Mesenchymal stem cell (in vitro differentiated cells and primary cell): ENCODE measurements around the gene ATP10A.

Source experiments
- DNase-seq: peaks from one replicate; pipeline ENCODE4 v3.0.0-alpha.2; 2013
- H2AFZ ChIP-seq: one replicate; pipeline ENCODE4 v1.6.1; 2013; ENCODE audit warnings: low read depth, mild to moderate bottlenecking, control low read depth, inconsistent platforms, low read length, moderate library complexity
- H2AK5ac ChIP-seq: 2 replicates; pipeline ENCODE4 v1.6.1; 2013; ENCODE audit warnings: low read length, moderate library complexity, mild to moderate bottlenecking, inconsistent platforms; ENCODE audit not compliant: severe bottlenecking
- H2BK120ac ChIP-seq: one replicate; pipeline ENCODE4 v1.6.1; 2013; ENCODE audit warnings: low read depth, mild to moderate bottlenecking, inconsistent platforms, low read length, moderate library complexity
- H2BK12ac ChIP-seq, 2 experiments: one replicate each; pipeline ENCODE4 v1.6.1; 2013; ENCODE audit warnings: inconsistent platforms in 2 of 2, low read length in 2 of 2, mild to moderate bottlenecking in 2 of 2, moderate library complexity in 2 of 2, control low read depth in 1 of 2
- H2BK15ac ChIP-seq: one replicate; pipeline ENCODE4 v1.6.1; 2013; ENCODE audit warnings: mild to moderate bottlenecking, low read depth, inconsistent platforms; ENCODE audit not compliant: poor library complexity, severe bottlenecking
- H2BK5ac ChIP-seq: 2 replicates; pipeline ENCODE4 v1.6.1; 2013; ENCODE audit warnings: low read depth, mild to moderate bottlenecking, low read length, control low read depth, inconsistent platforms; ENCODE audit not compliant: poor library complexity, severe bottlenecking
- H3K14ac ChIP-seq, 2 experiments: one replicate each; pipeline ENCODE4 v1.6.1; 2013; ENCODE audit warnings: inconsistent platforms in 2 of 2, low read length in 2 of 2, control low read depth in 1 of 2, mild to moderate bottlenecking in 1 of 2, moderate library complexity in 1 of 2
- H3K18ac ChIP-seq, 2 experiments: one replicate each; pipeline ENCODE4 v1.6.1; 2013; ENCODE audit warnings: inconsistent platforms in 2 of 2, low read length in 2 of 2, control low read depth in 1 of 2, low read depth in 1 of 2, mild to moderate bottlenecking in 1 of 2
- H3K23ac ChIP-seq, 2 experiments: one replicate each; pipeline ENCODE4 v1.6.1; 2013; ENCODE audit warnings: inconsistent platforms in 2 of 2, low read length in 2 of 2, mild to moderate bottlenecking in 2 of 2, moderate library complexity in 2 of 2, control low read depth in 1 of 2
- H3K27ac ChIP-seq: 2 replicates; pipeline ENCODE4 v1.5.1; 2013; ENCODE audit warnings: mild to moderate bottlenecking, moderate library complexity, low read length, control low read depth, inconsistent platforms; ENCODE audit not compliant: poor library complexity, severe bottlenecking
- H3K27me3 ChIP-seq, 2 experiments: 2 replicates each; pipeline versions ENCODE4 v1.6.1 to v1.7.0; 2013; ENCODE audit warnings: low read length in 2 of 2, mild to moderate bottlenecking in 2 of 2, moderate library complexity in 2 of 2, control low read depth in 1 of 2, inconsistent platforms in 1 of 2; ENCODE audit not compliant: control insufficient read depth in 1 of 2, insufficient read depth in 1 of 2
- H3K36me3 ChIP-seq, 2 experiments: 2 replicates each; pipeline versions ENCODE4 v1.6.1 to v1.7.0; 2013; ENCODE audit warnings: low read length in 2 of 2, control low read depth in 1 of 2, inconsistent platforms in 1 of 2, low read depth in 1 of 2, mild to moderate bottlenecking in 1 of 2; ENCODE audit not compliant: insufficient read depth in 2 of 2, control insufficient read depth in 1 of 2
- H3K4ac ChIP-seq, 2 experiments: one replicate each; pipeline ENCODE4 v1.6.1; 2013; ENCODE audit warnings: inconsistent platforms in 2 of 2, low read length in 2 of 2, mild to moderate bottlenecking in 2 of 2, moderate library complexity in 2 of 2, control low read depth in 1 of 2, low read depth in 1 of 2
- H3K4me1 ChIP-seq: 2 replicates; pipeline ENCODE4 v1.6.1; 2013; ENCODE audit warnings: low read depth, low read length, control low read depth; ENCODE audit not compliant: control insufficient read depth, insufficient read depth
- H3K4me2 ChIP-seq: 2 replicates; pipeline ENCODE4 v1.6.1; 2013; ENCODE audit warnings: low read length, mild to moderate bottlenecking, inconsistent platforms; ENCODE audit not compliant: poor library complexity, severe bottlenecking
- H3K4me3 ChIP-seq, 2 experiments: 2 replicates each; pipeline versions ENCODE4 v1.5.1 to v1.7.0; 2013; ENCODE audit warnings: low read length in 2 of 2, mild to moderate bottlenecking in 2 of 2, control low read depth in 1 of 2, low read depth in 1 of 2; ENCODE audit not compliant: insufficient read depth in 1 of 2
- H3K79me1 ChIP-seq: replicated peaks from 2 replicates; pipeline ENCODE4 v1.6.1; 2013; ENCODE audit warnings: mild to moderate bottlenecking, control low read depth, low read length, inconsistent platforms; ENCODE audit not compliant: poor library complexity, severe bottlenecking
- H3K9ac ChIP-seq: 2 replicates; pipeline ENCODE4 v1.7.0; 2013; ENCODE audit warnings: mild to moderate bottlenecking, low read length, moderate library complexity
- H3K9me3 ChIP-seq: 2 replicates; pipeline ENCODE4 v1.7.0; 2013; ENCODE audit warnings: mild to moderate bottlenecking, low read length; ENCODE audit not compliant: control insufficient read depth
- H4K8ac ChIP-seq: one replicate; pipeline ENCODE4 v1.6.1; 2013; ENCODE audit warnings: inconsistent platforms, mild to moderate bottlenecking, low read length, moderate library complexity
- H4K91ac ChIP-seq: one replicate; pipeline ENCODE4 v1.6.1; 2013; ENCODE audit warnings: mild to moderate bottlenecking, low read length, inconsistent platforms
- WGBS: methylation state at CpG from one replicate; pipeline ENCODE4 v1.1.7; 2013; ENCODE audit warnings: mixed read lengths; 5-methylcytosine and 5-hydroxymethylcytosine counted together

Gene ATP10A

GRCh38 chr15:25717127-25717456 is 146.0 kb downstream of the ATP10A start:
- Histone ChIP-seq H2AFZ (no peak overlapping the region), H2BK120ac (no peak overlapping the region), H3K27me3 (no peaks in the 10 kb centered on the region), H3K23ac (no peak overlapping the region), H4K91ac (no peak overlapping the region), H3K9me3 (no peaks in the 10 kb centered on the region), H3K4me2 (no peak overlapping the region), H2BK12ac (no peak overlapping the region), H3K79me1 (no peaks in the 10 kb centered on the region), H2BK15ac (no peak overlapping the region), H4K8ac (no peak overlapping the region), H3K4me3 (no peak overlapping the region), H2BK5ac (no peak overlapping the region), H3K18ac (no peak overlapping the region), H3K9ac (no peak overlapping the region), H3K4ac (no peak overlapping the region), H2AK5ac (no peak overlapping the region), H3K4me1 (no peaks in the 10 kb centered on the region), H3K27ac (no peak overlapping the region), H3K36me3 (peaks cover 0 to 67% of the 10 kb centered on the region in 2 experiments), H3K14ac (no peak overlapping the region)
- WGBS, result 91% methylated on average over 2 of the region's 3 CpGs
- DNase-seq, result no peak

GRCh38 chr15:25716414-25717126 is 146.6 kb downstream of the ATP10A start:
- 93% methylated on average over 17 of the region's 21 CpGs for WGBS
- H3K79me1 ChIP-seq, result no peaks in the 10 kb centered on the region
- H2AFZ ChIP-seq, result no peak overlapping the region
- H2BK12ac ChIP-seq, result no peak overlapping the region
- H2BK15ac ChIP-seq, result no peak overlapping the region
- H3K4me1 ChIP-seq, result no peaks in the 10 kb centered on the region
- H4K91ac ChIP-seq, result no peak overlapping the region
- H3K27me3 ChIP-seq, result no peaks in the 10 kb centered on the region
- no peaks in the 10 kb centered on the region for H3K9me3 ChIP-seq
- no peak overlapping the region for H4K8ac ChIP-seq
- no peak for DNase-seq
- H3K9ac ChIP-seq, result no peak overlapping the region
- no peak overlapping the region for H2BK5ac ChIP-seq
- no peak overlapping the region for H3K18ac ChIP-seq
- no peak overlapping the region for H3K14ac ChIP-seq
- no peak overlapping the region for H3K27ac ChIP-seq
- no peak overlapping the region for H3K4ac ChIP-seq
- H3K23ac ChIP-seq, result no peak overlapping the region
- no peak overlapping the region for H3K4me3 ChIP-seq
- H3K36me3 ChIP-seq, result peaks cover 0 to 70% of the 10 kb centered on the region in 2 experiments
- H2BK120ac ChIP-seq, result no peak overlapping the region
- H3K4me2 ChIP-seq, result no peak overlapping the region
- no peak overlapping the region for H2AK5ac ChIP-seq

- Histone ChIP-seq H3K18ac (no peak overlapping the region), H4K8ac (no peak overlapping the region), H3K4me1 (no peaks in the 10 kb centered on the region), H2BK5ac (no peak overlapping the region), H3K14ac (no peak overlapping the region), H3K79me1 (peaks cover 2% of the 10 kb centered on the region), H2BK15ac (no peak overlapping the region), H3K4me2 (no peak overlapping the region), H2BK120ac (no peak overlapping the region), H3K4me3 (no peak overlapping the region), H4K91ac (no peak overlapping the region), H3K27me3 (no peaks in the 10 kb centered on the region), H3K23ac (no peak overlapping the region), H2AK5ac (no peak overlapping the region), H3K4ac (no peak overlapping the region), H3K9ac (no peak overlapping the region), H2AFZ (no peak overlapping the region), H2BK12ac (no peak overlapping the region), H3K27ac (no peak overlapping the region), H3K36me3 (peaks cover 0 to 69% of the 10 kb centered on the region in 2 experiments), H3K9me3 (no peaks in the 10 kb centered on the region)
- WGBS, result 80% methylated on average over 15 of the region's 18 CpGs
- no peak for DNase-seq
These were observed 147.4 kb downstream of the ATP10A start for GRCh38 chr15:25715536-25716413.

GRCh38 chr15:25714538-25714840 is 148.6 kb downstream of the ATP10A start:
- no peak overlapping the region for H4K8ac ChIP-seq
- H3K9ac ChIP-seq, result no peak overlapping the region
- H3K14ac ChIP-seq, result no peak overlapping the region
- no peak overlapping the region for H2BK15ac ChIP-seq
- no peak overlapping the region for H3K4ac ChIP-seq
- H2BK12ac ChIP-seq, result no peak overlapping the region
- no peak overlapping the region for H3K4me3 ChIP-seq
- H3K23ac ChIP-seq, result no peak overlapping the region
- no peak overlapping the region for H3K4me2 ChIP-seq
- H2AK5ac ChIP-seq, result no peak overlapping the region
- H2AFZ ChIP-seq, result no peak overlapping the region
- H4K91ac ChIP-seq, result no peak overlapping the region
- H3K9me3 ChIP-seq, result no peaks in the 10 kb centered on the region
- no peak for DNase-seq
- no peak overlapping the region for H3K27ac ChIP-seq
- WGBS, result 86% methylated on average over 3 of the region's 3 CpGs
- H3K4me1 ChIP-seq, result no peaks in the 10 kb centered on the region
- no peak overlapping the region for H2BK5ac ChIP-seq
- no peaks in the 10 kb centered on the region for H3K27me3 ChIP-seq
- H3K79me1 ChIP-seq, result peaks cover 2% of the 10 kb centered on the region
- H3K18ac ChIP-seq, result no peak overlapping the region
- H2BK120ac ChIP-seq, result no peak overlapping the region
- peaks cover 0 to 74% of the 10 kb centered on the region in 2 experiments for H3K36me3 ChIP-seq
